Upper lobe of right lung (tissue), 1 donor: Measurements from ENCODE around the gene KRT6A. TPM values are rescaled to one million over a fixed set of nuclear protein-coding genes. Genes with fewer than 3 reads are reported as not detected.
"Not testable (repeated sequence)": the region's sequence is repeated elsewhere in the genome, so short reads cannot be mapped to it uniquely, and the experiment has no call there.

Experiments
- ATAC-seq: fragments of 200-7000 bp; cut with Tn5 transposase; one replicate; pipeline ENCODE4 v1.9.1; 2020; ENCODE audit warnings: mild to moderate bottlenecking, moderate library complexity
- DNase-seq: peaks from one replicate; pipeline ENCODE4 v3.0.0-alpha.2; 2020
- H3K27ac ChIP-seq: fragments of 200-600 bp; one replicate; pipeline ENCODE4 v1.8.0; 2022
- H3K27me3 ChIP-seq: fragments of 200-600 bp; one replicate; pipeline ENCODE4 v1.8.0; 2022; ENCODE audit warnings: mild to moderate bottlenecking
- H3K36me3 ChIP-seq: fragments of 200-600 bp; one replicate; pipeline ENCODE4 v1.8.0; 2022
- H3K4me1 ChIP-seq: fragments of 200-600 bp; one replicate; pipeline ENCODE4 v1.8.0; 2022
- H3K4me3 ChIP-seq: fragments of 200-600 bp; one replicate; pipeline ENCODE4 v1.8.0; 2022; ENCODE audit warnings: mild to moderate bottlenecking
- H3K9me3 ChIP-seq: fragments of 200-600 bp; one replicate; pipeline ENCODE4 v1.8.0; 2022
- CTCF ChIP-seq: fragments of 200-600 bp; IDR thresholded peaks from one replicate; pipeline ENCODE4 v1.8.0; 2022; ENCODE audit warnings: antibody characterized with exemption
- intact Hi-C: fragments of 100-400 bp; cut with DNase I; formaldehyde crosslinking; loops from one replicate; pipeline ENCODE4 v1.11.0; 2022
- total RNA-seq: library from RNA; stranded (reverse); fragmentation: NEBNext Ultra II Directional; extraction: Animal tissue kit (Norgen Biotek cat#: 25700); gene quantifications from one replicate; pipeline ENCODE4 v1.2.1, GENCODE V29; 2021
- donor health status: DM: no; HTN: yes; CAD: no; lungs with severe emphysema.

The KRT6A gene
- total RNA-seq, 1 donor from 2014 or later, result 3.0 TPM

GRCh38 chr12:52448228-52448627 is 44.8 kb downstream of the KRT6A start:
- Histone ChIP-seq H3K9me3 (no peaks in the 10 kb centered on the region), H3K4me3 (no peak overlapping the region), H3K4me1 (no peaks in the 10 kb centered on the region), H3K27ac (no peak overlapping the region), H3K36me3 (no peaks in the 10 kb centered on the region), H3K27me3 (no peaks in the 10 kb centered on the region)
- intact Hi-C loops, result no loop called here
- TF ChIP-seq CTCF, result no peak
- no peak for ATAC-seq
- no peak for DNase-seq

- H3K4me3 ChIP-seq, H3K9me3 ChIP-seq, H3K27me3 ChIP-seq, ATAC-seq, H3K36me3 ChIP-seq, H3K4me1 ChIP-seq, intact Hi-C loops, DNase-seq, H3K27ac ChIP-seq: not testable (repeated sequence)
Measured at GRCh38 chr12:52447196-52447595, 45.9 kb downstream of the KRT6A start.

- H3K4me1 ChIP-seq, result no peaks in the 10 kb centered on the region
- intact Hi-C loops, result no loop called here
- H3K4me3 ChIP-seq, result no peak overlapping the region
- no peaks in the 10 kb centered on the region for H3K36me3 ChIP-seq
- TF ChIP-seq CTCF, result no peak
- DNase-seq (no peak), ATAC-seq (no peak)
- H3K27me3 ChIP-seq, result peaks cover 2% of the 10 kb centered on the region
- no peak overlapping the region for H3K27ac ChIP-seq
- no peaks in the 10 kb centered on the region for H3K9me3 ChIP-seq
Measured at GRCh38 chr12:52446367-52447045, 46.6 kb downstream of the KRT6A start.

- ATAC-seq (no peak), DNase-seq (no peak)
- Histone ChIP-seq H3K4me3 (no peak overlapping the region), H3K36me3 (no peaks in the 10 kb centered on the region), H3K9me3 (no peaks in the 10 kb centered on the region), H3K4me1 (no peaks in the 10 kb centered on the region), H3K27ac (no peak overlapping the region), H3K27me3 (peaks cover 8% of the 10 kb centered on the region)
- intact Hi-C loops, result no loop called here
- no peak for TF ChIP-seq CTCF
Measured at GRCh38 chr12:52445876-52446275, 47.2 kb downstream of the KRT6A start.

GRCh38 chr12:52444647-52445595 is 48.1 kb downstream of the KRT6A start:
- Histone ChIP-seq H3K4me3 (no peak overlapping the region), H3K27me3 (peaks cover 14% of the 10 kb centered on the region), H3K9me3 (no peaks in the 10 kb centered on the region), H3K4me1 (no peaks in the 10 kb centered on the region), H3K27ac (no peak overlapping the region), H3K36me3 (no peaks in the 10 kb centered on the region)
- intact Hi-C loops, result no loop called here
- no peak for TF ChIP-seq CTCF
- ATAC-seq (no peak), DNase-seq (no peak)

- no peak for TF ChIP-seq CTCF
- DNase-seq, result no peak
- peaks cover 14% of the 10 kb centered on the region for H3K27me3 ChIP-seq
- no peaks in the 10 kb centered on the region for H3K36me3 ChIP-seq
- intact Hi-C loops, result no loop called here
- H3K4me1 ChIP-seq, result no peaks in the 10 kb centered on the region
- no peaks in the 10 kb centered on the region for H3K9me3 ChIP-seq
- H3K27ac ChIP-seq, result no peak overlapping the region
- ATAC-seq, result no peak
- no peak overlapping the region for H3K4me3 ChIP-seq
Measured at GRCh38 chr12:52443966-52444365, 49.1 kb downstream of the KRT6A start.
